NCI-H748 treated with DMSO at 0.1 percent for 48 hours (cell line): Measurements from ENCODE around the gene PGAM2.

Experiments
- DNase-seq: peaks from one replicate; lab custom pipeline; 2025; lab: John Stamatoyannopoulos, UW

Gene PGAM2

DNA sequence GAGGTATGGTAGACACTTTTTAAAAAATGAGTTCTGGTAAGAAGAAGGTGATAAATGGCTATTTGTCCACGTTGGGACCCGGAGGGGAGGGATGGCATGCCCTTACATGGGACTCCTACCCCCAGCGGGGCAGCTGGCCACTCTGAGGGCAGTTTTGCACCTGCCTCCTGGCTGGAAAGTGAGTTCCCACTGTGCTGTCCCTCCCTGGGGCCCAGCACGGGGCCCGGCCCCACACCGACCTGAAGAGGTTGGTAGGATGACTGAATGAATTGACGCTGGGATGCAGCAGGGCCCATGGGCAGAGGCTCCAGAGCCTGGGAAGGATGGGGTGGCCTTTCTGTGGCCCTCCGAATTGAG lies 38.2 kb upstream of the PGAM2 start:
- DNase-seq, result no peak

DNA sequence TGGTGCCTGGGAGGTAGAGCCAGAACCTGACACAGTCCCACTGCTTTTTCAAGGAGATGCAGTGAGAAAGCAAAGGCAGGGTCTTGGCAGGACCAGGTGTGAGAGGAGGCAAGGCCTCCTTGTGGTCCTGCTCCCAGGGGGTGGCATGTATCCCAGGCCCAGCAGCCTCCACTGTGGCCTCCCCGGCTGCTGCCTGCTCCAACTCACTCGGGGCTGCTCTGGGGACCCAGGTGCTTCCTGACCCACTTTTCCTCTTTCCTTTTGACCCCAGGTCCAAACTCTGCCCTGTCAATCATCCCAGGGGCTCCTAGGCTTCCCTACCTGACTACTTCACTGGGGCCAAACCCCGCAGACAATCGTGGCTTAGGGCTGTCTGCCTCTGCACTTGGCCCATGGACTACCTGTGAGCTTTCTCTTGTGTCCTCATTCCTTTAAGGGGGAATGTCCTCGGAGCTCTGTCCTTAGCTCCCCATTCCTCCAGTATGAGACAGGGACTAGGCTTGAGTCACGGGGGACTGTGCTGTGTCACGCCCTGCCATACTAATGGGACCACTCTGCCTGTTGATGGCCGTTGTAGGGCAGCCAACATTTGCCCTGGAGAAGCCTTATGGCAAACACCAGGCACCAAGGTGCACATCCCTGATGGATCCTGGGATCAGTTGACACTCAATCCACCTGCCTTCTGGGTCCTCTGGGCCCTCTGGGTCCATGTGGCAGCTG lies 37.6 kb upstream of the PGAM2 start:
- no peak for DNase-seq

DNA sequence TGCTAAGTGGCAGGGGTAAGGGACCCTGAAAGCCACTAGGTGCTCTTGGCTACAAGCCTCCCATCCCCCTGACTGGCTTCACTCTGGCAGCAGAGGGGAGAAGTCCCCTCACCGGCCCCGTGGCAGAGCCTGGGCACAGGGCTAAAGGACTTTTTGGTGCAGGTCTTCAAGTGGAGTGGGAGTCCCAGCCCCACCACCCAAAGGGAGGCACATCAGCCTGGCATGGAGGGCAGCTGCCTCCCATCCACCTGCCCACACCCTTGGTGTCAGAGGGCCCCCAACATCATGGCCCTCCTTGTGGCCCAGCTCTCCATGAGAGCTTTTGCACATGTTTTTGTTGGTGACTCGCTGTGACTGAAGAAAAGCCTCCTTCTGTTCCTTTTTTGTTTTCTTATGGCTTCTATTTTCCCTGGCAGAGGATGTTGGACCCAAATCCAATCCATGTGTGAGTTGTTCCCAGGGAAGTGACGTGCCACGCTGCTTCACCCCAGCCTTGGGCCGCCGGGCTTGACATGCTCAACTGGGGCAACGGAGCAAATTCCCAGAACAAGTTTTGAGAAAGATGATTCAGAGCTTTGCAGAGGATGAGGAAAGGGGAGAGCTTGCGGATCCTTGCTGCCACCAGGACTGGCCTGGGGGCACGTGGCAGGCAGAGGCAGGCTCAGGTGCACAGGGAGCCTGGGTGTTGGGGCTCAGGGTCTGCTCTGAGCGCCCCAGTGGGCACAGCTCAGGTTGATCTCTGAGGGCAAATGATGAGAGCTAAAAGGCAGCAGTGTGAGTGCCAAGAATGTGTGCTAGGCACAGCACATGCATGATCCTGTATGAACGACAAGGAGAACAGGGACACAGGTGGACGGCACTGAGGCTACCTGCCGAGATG lies 36.8 kb upstream of the PGAM2 start:
- no peak for DNase-seq

DNA sequence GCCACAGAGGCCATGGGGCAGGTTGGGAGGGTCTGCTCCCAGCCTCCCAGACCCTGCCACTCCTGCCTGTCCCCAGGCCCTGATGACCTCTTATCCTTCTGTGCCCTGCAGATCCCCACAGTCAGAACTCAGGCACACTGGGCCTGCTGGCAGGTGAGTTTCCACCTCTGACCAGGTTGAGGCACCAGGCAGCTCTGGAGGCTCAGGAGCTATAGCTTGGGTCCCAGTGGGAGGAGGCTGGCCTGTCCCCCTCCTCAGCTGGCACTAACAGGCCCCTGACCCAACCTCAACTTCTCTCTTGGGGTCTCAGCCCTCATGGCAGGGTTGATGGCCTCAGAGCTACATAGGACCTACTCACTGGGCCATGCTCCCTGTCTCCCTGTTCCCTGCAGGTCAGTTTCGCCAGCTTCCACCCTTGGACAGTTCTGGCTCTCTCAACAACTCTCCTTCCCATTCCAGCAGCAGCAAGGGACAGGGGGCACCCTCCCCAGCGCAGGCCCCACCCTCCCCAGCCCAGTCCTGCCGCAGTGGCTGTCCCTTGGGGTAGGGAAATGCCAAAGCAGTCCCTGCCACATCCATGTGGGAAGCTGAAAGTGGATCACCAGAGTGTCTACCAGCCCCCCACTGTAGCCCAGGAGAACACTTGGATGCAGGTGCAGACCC lies 36.1 kb upstream of the PGAM2 start:
- no peak for DNase-seq

DNA sequence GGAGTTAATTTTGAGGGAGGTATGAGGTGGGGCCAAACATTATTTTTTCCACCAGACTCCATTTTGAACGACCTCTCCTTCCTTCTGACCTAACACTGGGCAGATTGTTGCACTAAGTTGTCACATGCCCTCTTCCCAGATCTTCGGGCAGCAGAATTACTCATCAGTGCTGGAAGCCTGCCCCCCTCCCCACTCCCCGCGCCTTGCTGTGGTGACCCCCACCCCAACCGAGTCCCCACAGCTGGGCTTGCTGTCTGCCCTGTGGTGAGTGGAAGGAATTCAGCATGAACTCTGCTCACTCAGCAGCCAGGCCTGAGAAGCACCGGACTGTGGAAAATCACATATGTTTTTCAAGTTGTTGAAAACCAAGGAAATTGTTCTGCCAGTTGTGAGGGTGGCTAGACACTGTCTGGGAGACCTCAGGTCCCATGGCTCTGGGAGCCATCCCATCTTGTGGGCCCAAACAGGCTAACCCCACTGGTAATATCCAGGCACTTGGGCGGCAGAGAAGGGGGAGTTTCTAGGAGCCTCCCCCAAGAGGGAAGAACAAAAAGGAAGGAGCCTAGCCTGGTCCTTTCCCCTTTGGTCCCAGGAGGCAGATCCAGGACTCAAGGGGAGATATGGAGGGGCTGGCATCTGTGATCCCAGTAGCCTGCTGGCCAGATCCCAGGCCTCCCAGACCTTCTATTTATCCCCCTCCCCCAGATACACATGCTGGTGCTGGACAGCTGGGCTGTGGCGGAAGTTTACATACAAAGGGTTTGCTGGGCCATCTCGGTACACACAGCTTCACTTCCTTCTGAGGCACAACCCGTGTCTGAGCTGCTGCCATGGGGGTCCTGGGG lies 35.3 kb upstream of the PGAM2 start:
- no peak for DNase-seq

DNA sequence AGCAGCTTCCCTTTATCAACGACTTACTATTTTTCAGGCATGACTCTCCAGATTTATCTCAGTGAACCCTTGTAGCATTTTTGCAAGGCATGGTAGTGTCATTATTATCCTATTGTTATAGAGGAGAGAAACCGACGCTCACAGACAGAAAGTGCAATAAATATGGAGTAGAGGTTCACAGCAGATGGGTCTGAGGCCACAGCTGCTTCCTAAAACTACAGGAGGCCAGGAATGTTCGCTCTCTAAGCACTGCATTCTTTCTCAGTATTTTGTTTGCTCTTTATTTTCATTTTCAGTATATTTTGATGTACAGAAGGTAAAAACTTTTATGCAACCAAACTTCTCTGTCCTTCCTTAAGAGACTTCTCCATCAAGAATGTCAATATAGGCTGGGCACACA lies 34.3 kb upstream of the PGAM2 start:
- no peak for DNase-seq

DNA sequence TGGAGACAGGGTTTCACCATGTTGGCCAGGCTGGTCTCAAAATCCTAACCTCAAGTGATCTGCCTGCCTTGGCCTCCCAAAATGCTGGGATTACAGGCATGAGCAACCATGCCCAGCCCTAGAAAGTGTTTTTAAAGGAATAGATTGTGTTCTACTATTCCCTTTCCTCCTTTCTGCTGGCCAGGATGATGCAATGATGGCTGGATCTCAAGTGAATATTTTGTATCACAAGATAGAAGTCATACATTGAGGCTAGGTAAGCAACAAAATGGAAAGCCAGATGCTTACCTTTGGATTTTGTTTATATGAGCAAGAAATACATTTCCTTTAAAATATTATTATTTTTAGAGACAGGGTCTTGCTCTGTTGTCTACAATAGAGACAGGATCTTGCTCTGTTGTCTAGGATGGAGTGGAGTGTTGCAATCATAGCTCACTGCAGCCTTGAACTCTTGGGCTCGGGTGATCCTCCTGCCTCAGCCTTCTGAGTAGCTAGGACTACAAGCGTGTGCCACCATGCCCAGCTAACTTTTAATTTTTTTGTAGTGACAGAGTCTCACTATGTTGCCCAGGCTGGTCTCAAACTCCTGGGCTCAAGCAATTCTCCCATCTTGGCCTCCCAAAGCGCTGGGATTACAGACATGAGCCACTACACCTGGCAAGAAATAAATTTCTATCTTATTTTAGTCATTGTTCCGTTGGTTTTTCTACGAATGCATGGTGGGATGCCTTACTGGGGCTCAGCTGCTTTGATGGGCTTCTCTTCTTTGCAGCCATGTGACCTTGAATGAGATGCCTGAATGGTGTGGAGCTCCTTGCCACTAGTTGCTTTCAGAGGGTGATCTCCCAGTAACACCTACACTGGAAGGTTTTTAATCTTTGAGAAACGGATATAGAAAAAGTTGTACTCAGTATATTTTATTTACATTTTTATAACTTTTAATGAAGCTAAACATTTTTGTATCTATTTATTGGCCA lies 33.0 kb upstream of the PGAM2 start:
- no peak for DNase-seq

DNA sequence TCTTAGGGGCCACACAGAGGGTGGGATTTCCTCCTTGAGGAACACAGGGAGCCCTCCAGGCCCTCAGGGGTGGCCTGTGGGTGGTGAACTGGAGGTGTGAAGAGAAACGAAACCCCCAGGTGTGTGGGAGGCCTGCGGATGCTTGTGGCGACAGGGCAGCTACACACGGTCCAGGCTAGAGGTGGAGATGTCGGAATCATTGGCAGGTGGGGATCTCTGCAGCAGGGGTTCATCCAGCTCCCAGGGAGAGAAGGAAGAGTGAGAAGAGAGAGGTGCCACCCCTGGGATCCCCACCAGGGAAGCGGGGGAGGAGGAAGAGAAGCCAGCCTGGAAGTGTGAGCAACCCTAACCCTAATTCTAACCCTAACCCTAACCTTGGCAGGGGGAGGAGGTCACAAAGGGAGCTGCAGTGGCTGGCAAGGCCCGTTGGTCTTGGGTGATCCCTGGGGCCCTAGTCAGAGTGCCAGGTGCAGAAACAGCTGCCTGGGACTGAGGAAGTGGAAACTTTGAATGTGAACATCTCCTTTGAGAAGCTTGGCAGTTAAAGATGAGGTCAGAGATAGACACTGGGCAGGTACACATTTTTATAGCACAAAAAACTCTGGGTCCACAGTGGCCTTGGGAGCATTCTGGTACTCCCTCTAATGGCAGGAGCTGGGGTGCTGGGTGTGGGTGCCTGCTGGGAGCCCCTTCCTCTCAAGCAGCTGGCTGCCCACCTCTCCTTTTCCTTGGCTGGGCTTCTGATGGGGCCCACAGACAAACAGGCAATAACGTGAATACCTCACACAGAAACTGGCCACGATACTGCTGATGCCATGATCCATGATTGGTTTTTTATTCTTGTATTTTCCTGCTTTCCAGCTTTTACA lies 31.9 kb upstream of the PGAM2 start:
- no peak for DNase-seq

DNA sequence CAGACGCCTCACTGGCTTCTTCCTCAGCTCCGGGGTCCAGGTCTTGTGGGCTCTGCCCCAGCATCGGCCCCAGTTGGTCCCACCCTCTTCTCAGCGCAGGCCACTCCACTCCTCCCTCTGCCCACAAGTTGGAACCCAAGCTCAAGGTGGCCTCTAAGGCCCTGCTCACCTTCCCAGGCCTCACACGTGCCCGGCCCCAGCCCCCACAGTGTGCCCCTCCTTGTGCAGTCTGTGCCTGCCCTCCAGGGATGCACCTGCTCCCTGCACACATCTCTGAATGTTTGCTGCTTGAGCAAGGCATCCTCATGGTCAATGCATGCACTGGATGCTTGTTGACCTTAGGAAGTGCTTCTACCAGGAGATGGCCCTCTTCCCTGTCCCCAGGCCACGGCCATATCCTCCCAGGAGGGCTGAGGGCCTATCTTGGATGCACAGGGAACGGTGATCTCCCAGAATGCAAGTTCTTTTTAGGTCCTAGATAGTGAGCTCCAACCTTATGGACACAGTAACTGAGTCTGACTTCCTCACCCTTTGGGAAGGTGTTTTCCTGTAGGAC lies 31.0 kb upstream of the PGAM2 start:
- no peak for DNase-seq

DNA sequence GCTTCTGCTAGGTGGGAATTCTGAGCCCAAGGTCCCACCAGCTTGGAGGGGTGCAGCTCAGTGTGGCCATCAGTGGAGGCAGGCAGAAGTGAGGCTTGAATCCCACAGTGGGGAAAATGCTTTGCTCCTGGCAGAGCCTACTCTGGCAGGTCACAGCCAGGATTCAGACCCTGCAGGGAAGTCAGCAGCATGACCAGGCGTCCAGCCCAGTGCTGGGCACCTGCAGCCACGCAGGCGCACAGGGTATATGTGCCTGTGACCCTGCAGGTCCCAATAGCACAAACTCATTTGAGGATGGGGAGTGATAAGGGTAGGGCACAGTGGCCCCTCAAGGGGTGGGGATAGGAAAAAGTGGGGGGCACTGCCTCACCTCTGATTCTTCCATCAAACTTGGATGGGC lies 30.4 kb upstream of the PGAM2 start:
- no peak for DNase-seq

DNA sequence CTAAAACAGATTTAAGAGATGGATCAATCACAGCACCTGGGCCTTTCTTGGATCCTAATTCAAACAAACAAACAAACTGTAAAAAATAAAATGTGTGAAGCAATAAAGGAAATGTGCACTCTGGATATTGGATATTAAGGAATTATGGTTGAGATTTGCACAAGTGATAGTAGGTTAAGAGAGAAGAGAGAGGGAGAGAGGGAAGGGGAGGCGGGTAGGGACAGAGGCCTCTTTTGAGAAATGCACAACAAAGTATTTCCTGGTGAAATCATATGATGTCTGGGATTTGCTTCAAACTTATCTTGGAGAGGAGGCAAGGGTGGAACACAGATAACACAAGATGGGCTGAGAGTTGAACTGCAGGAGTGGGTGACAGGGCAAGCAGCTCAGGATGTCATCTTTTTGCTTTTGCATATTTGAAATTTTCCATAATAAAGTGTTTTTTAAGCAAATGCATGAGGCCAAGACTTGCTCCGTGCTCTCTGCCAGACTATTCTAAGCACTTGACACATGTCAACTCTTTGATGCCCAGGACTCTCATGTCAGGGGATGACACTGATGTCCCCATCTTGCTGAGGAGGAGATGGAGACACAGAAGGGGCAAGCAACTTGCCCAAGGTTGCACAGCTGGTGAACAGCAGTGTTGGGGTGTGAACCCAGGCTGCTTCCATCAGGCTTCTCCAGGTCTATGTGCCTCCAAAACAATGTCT lies 29.7 kb upstream of the PGAM2 start:
- DNase-seq, result no peak

DNA sequence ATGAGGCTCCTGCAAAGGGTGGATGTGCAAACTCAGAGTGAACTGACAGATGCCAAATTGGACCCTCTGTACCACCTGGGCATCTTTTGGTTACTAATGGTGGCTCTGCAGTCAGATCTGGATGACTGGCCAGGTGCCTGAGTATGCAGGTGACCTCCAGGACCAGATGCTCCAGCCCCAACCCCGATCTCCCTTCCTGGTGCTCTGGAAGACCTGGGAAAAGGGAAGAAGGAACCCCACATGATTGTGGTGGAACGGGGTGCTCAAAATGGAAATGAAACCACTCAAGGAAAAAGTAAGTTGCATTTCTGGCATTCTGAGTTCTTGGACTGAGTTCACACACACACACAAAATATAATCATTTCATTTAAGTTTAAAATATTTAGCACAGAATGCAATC lies 29.0 kb upstream of the PGAM2 start:
- DNase-seq, result no peak

DNA sequence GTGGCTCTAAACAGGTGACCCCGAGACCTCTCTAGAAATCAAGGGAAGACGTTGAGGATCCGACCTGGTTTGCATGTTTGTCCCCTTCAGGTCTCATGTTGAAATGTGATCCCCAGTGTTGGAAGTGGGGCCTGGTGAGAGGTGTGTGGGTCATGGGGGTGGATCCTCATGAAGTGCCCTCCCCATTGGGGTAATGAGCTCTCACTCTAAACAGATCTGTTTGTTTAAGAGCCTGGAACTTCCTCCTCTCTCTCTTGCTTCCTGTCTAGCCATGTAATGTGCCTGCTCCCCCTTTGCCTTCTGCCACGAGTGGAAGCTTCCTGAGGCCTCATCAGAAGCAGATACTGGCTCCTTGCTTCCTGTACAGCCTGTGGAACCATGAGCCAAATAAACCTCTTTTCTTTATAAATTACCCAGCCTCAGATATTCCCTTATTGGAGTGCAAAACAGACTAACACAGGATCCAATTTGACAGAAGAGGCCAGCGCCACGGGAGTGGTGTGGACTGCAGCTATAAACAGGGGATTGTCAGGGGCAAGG lies 27.8 kb upstream of the PGAM2 start:
- no peak for DNase-seq

DNA sequence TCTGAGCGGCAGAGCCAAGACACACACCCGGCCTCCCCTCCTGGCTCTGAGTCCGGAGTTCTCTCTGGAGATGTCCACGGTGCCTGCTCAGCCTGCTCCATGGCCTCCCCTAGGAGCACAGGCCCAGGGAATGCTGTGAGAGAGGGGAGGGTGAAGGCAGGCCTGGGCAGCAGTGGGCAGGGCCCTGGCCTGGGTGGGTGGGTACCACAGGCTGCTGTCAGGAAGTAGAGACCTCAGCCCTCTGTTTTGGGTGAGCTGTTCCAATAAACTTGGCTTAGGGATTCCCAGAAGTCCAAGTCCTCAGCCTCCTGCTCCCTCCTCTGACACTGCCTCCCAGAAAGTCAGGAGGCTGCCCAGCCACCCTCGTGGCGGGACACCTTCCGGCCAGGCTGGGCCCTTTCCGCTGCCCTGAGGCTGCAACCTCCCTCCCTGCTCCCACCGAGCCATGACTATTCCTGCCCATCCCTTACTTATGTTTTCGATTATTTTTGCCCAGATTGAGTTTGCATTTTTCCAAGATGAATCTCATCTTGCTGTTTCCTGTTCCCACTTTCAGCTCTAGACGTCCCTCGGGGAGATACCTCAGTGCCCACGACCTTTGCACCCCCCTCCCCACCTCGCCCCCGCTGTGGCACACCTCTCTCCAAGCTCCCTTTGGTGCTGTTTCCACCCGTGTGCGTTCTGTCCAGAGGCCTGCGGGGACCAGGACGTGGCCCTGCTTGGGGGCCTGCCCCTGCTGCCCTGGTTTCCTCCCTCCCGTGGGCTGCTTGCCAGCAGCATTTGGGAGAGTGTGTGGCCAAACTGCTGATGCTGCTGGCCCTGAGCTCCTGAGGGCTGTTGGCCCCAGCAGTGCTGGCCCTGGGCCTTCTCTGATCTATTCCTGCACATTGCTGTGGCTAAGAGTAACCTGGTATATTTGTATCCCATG lies 22.8 kb upstream of the PGAM2 start:
- no peak for DNase-seq

DNA sequence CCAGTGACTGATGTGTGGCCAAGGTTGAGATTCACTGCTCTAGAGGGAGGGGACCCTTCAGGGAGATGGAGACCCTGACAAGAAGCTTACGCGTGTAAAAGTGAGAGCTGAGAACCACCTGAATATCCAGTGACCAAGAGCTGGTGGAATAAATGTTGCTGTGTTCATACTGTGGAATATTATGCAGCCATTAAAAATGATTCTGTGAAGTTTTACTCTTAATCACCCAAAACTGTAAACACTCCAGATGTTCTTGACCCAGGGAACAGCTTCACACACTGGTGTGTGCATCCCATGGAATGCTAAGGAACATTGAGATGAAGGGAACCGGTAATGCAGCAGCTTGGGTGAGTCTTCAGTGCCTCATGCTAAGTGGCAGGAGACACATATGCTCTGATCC lies 21.3 kb upstream of the PGAM2 start:
- DNase-seq, result no peak

DNA sequence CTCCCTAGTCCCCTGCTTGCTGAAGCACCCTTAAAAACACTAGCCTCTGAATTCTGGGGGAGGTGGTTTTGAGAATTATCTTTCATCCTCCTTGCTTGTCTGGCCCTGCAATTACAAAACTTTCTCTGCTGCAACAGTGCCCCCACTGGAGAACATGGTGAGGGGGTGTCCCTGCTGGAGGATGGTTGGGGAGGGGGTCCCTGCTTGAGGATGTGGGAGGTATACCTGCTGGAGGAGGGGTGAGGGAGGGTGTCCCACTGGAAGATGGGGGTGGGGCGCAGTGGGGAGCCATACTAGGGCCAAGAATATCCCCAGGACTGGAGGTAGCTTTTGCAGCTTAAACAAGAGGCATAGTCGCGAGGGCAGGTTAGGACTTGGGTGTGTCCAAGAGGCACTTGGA lies 20.2 kb upstream of the PGAM2 start:
- DNase-seq, result no peak

DNA sequence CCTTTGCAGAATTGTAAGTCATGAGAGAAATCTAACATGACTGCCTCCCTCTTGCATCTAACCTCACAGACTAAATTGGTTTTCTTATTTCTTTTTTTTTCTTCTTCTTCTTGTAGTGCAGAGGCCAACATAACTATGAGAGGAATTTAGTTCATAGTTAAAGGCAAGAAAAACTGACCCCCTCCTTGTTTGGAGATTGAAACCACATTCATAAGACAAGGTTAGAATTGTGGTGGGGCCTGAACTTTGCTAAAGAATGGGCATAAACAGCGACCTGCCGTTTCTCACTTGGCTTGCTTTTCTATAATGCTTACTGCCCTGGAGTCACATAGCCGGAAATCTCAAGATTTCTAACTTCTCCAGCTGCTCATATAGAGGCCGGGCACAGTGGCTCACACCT lies 19.3 kb upstream of the PGAM2 start:
- DNase-seq, result no peak

DNA sequence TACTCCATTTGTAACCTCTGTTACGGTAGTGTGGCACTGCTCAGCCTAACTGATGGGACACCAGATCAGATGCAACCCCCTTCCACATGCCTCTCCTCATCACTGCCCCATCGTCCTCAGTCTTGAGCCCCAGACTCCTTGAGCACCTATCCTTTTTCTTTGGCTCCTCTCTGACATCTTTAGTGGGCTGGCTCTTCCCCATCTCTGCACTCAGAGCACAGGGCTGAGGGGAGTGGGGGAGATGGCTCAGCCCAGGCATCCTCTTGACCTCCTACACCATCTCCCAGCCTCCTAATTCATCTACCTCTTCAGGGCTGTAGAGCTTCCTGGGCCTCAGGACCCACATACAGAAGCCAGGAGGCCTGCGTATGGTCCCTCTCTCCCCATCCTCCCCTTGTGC lies 18.4 kb upstream of the PGAM2 start:
- DNase-seq, result no peak
